ENCODE data around the gene ZNF490.
"Not testable (repeated sequence)": the region's sequence is repeated elsewhere in the genome, so short reads cannot be mapped to it uniquely, and the experiment has no call there.

The ZNF490 gene

DNA sequence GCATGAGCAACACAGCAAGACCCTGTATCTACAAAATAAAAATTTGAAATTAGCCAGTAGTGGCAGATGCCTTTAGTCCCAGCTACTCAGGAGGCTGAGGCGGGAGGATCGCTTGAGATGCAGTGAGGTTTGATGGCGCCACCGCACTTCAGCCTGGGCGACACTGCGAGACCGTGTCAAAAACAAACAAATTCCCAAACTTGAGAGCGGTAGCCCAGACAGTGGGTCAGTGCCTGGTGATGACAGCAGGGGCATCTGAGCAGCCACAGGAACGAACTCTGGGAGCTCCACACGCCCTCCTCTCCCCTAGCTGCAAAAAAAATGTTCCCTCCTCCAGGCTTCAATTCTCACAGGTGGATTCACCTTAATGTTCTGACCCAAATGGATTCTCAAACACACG, 14.1 kb downstream of the ZNF490 start:
- Mint-ChIP-seq H3K9me3 (peaks cover under 1% of the 10 kb centered on the region), H3K36me3 (ENCODE audit: low read depth) (peaks cover 20% of the 10 kb centered on the region), H3K27ac (no peak overlapping the region), H3K4me3 (no peak overlapping the region), H3K4me1 (ENCODE audit: low read depth) (no peaks in the 10 kb centered on the region), H3K27me3 (ENCODE audit: low read depth) (no peaks in the 10 kb centered on the region)

DNA sequence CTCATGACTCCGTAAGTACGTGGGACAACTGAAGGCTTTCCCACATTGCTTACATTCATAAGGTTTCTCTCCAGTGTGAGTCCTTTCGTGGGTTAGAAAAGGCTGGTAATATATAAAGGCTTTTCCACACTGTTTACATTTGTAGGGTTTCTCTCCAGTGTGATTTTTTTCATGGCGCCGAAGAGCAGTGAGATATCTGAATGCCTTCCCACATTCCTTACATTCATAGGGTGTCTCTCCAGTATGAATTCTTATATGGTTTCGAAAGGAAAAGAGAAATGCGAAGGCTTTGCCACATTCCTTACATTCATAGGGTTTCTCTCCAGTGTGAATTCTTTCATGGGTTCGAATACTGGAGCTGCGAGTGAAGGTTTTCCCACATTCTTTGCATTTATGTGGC, 29.5 kb downstream of the ZNF490 start:
- Mint-ChIP-seq H3K4me1 (ENCODE audit: low read depth) (no peaks in the 10 kb centered on the region), H3K36me3 (ENCODE audit: low read depth) (peaks cover 66% of the 10 kb centered on the region)

DNA sequence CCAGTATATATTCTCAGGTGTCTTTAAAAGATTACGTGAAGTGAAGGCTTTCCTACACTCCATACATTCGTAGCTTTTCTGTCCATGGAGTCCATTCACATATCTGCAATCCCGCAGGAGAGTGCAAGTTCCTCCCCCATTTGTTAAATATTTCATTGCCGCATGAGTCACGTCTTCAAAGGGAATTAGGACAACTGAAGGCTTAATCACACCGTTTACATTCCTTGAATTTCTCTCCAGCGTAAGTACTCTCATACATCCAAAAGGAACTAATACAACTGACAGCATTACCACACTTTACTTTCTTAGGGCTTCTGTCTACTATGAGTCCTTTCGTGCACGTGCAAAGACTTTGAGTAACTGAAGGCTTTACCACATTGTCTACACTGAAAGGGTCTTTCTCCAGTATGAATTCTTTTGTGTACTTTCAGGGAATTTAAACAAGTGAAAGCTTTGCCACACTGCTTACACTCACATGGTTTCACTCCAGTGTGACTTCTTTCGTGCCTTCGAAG, 30.4 kb downstream of the ZNF490 start:
- H3K9me3 Mint-ChIP-seq, result peaks cover 64% of the 10 kb centered on the region

More for the DNA sequence above, 29.5 kb downstream of the ZNF490 start:
- H3K27ac Mint-ChIP-seq, result no peak overlapping the region
- no peak overlapping the region for H3K4me3 Mint-ChIP-seq
- H3K27me3 Mint-ChIP-seq (ENCODE audit: low read depth), result no peaks in the 10 kb centered on the region
- H3K9me3 Mint-ChIP-seq, result peaks cover 57% of the 10 kb centered on the region

DNA sequence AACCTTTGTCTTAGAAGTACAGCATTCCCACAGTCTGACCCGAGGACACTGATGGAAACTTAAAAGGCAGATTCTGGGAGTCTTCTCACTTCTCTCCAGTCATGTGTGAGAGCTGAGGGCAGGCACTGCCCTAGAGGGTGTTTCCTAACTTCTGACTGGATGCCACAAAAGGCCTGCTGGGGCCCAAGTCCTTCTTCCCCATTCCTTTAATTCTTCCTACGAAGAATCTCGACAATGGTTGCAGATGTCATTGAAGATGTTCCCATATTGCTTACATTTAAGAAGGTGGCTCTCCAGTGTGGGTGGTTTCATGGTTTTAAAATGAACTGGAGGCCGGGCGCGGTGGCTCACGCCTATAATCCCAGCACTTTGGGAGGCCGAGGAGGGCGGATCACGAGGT, 32.0 kb downstream of the ZNF490 start:
- peaks cover 58% of the 10 kb centered on the region for H3K36me3 Mint-ChIP-seq (ENCODE audit: low read depth)
- H3K4me1 Mint-ChIP-seq (ENCODE audit: low read depth), result peaks cover 2% of the 10 kb centered on the region
- no peak overlapping the region for H3K27ac Mint-ChIP-seq
- peaks cover 55% of the 10 kb centered on the region for H3K9me3 Mint-ChIP-seq
- no peaks in the 10 kb centered on the region for H3K27me3 Mint-ChIP-seq (ENCODE audit: low read depth)
- no peak overlapping the region for H3K4me3 Mint-ChIP-seq

More for the DNA sequence above, 30.4 kb downstream of the ZNF490 start:
- H3K4me1 Mint-ChIP-seq (ENCODE audit: low read depth), result no peaks in the 10 kb centered on the region
- peaks cover 68% of the 10 kb centered on the region for H3K36me3 Mint-ChIP-seq (ENCODE audit: low read depth)
- no peak overlapping the region for H3K4me3 Mint-ChIP-seq
- H3K27ac Mint-ChIP-seq, result no peak overlapping the region
- H3K27me3 Mint-ChIP-seq (ENCODE audit: low read depth), result no peaks in the 10 kb centered on the region

DNA sequence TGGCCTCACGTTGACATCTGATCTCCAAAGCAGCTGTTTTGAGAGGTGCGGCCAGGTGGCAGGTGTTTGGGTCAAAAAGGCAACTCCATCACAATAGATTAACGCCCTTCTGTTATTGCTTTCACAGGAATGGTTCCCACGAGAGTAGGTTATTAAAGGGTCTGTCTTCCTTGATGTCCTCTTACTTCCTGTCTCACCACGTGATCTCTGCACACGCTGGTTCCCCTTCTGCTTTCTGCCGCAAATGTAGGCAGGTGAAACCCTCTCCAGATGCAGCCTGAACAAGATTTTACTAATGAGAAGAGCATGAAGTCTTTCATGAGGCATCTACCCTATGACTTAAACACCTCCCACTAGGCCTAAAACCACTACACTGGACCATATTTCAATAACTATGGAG, 36.6 kb downstream of the ZNF490 start:
- Mint-ChIP-seq H3K27ac (no peak overlapping the region), H3K36me3 (ENCODE audit: low read depth) (peaks cover 23% of the 10 kb centered on the region), H3K27me3 (ENCODE audit: low read depth) (no peaks in the 10 kb centered on the region), H3K9me3 (peaks cover 24% of the 10 kb centered on the region), H3K4me3 (no peak overlapping the region), H3K4me1 (ENCODE audit: low read depth) (peaks cover 2% of the 10 kb centered on the region)

DNA sequence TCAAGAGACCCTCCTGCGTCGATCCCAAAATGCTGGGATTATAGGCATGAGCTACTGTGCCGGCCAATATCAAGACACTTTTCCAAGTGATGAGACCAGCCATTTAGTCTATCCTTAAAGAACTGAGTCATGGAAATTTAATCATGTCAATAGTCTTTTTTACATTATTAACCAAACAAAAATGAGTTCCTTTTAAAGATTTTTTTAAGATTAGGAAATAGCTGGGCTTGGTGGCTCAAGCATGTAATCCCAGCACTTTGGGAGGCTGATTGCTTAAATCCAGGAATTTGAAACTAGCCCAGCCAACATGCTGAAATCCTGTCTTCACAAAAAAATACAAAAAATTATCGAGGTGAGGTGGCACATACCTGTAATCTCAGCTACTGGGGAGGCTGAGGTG, 42.7 kb downstream of the ZNF490 start:
- H3K9me3 Mint-ChIP-seq, result no peaks in the 10 kb centered on the region
- no peaks in the 10 kb centered on the region for H3K36me3 Mint-ChIP-seq (ENCODE audit: low read depth)
- H3K27ac Mint-ChIP-seq, result no peak overlapping the region
- H3K4me1 Mint-ChIP-seq (ENCODE audit: low read depth), result peaks cover 5% of the 10 kb centered on the region
- no peaks in the 10 kb centered on the region for H3K27me3 Mint-ChIP-seq (ENCODE audit: low read depth)
- H3K4me3 Mint-ChIP-seq, result no peak overlapping the region

- not testable (repeated sequence) for H3K9me3 Mint-ChIP-seq; H3K27ac Mint-ChIP-seq; H3K4me3 Mint-ChIP-seq; H3K4me1 Mint-ChIP-seq (ENCODE audit: low read depth); H3K27me3 Mint-ChIP-seq (ENCODE audit: low read depth); H3K36me3 Mint-ChIP-seq (ENCODE audit: low read depth)
Measured at GRCh38 chr19:12566380-12566779, 44.2 kb downstream of the ZNF490 start.

DNA sequence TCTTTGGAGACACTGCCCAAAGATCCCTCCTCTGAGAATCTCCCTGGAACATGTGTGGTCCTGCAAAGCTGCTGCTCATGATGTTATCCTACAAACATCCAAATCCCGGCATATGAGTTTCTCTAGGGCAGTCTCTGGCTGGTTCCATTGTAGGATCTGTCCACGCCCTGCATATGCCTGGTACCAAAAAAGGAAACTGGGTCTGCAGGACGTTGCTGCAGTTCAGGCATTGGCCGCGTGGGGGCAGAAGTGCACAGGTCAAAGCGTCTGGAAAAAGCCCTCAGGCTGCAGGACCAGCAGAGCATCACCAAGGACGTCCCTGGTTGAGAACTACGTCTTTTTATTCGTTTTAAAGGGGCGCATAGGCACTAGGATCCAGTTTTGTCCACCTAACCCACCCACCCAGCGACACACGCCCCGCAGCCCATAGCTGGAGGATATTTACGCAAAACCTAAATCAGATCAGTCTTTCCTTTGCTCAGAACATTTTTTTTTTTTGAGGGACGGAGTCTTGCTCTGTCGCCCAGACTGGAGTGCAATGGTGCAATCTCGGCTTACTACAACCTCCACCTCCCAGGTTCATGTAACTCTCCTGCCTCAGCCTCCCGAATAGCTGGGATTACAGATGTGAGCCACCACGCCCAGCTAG, 46.5 kb downstream of the ZNF490 start:
- peaks cover 5% of the 10 kb centered on the region for H3K4me1 Mint-ChIP-seq (ENCODE audit: low read depth)
- no peaks in the 10 kb centered on the region for H3K9me3 Mint-ChIP-seq
- no peak overlapping the region for H3K27ac Mint-ChIP-seq
- no peaks in the 10 kb centered on the region for H3K27me3 Mint-ChIP-seq (ENCODE audit: low read depth)
- H3K4me3 Mint-ChIP-seq, result no peak overlapping the region
- no peaks in the 10 kb centered on the region for H3K36me3 Mint-ChIP-seq (ENCODE audit: low read depth)

DNA sequence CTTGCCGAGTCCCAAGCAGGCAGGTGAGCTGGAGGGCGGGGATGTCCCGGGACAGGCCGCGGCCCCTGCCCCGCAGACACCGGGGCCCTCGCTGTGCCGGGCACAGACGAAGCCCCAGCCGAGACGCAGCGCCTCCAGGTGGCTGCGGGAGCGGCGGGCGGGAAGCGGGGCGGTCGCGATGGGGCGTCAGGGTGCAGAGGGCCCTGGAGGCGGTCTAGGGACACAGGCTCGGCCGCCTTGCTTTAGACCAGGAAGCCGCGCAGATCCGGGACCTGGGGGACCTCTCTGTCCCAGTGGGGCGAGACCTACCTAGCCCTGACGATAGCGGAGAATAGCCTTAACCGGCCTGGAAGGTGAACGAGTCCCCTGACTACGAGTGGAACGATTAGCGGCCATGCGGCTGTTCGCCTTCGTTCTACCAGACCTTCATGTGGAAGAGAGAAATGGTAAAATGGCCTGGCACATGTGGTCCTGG, 55.1 kb downstream of the ZNF490 start:
- H3K4me1 Mint-ChIP-seq (ENCODE audit: low read depth), result peaks cover 13% of the 10 kb centered on the region
- no peaks in the 10 kb centered on the region for H3K27me3 Mint-ChIP-seq (ENCODE audit: low read depth)
- no peak overlapping the region for H3K4me3 Mint-ChIP-seq
- no peaks in the 10 kb centered on the region for H3K9me3 Mint-ChIP-seq
- no peak overlapping the region for H3K27ac Mint-ChIP-seq
- H3K36me3 Mint-ChIP-seq (ENCODE audit: low read depth), result peaks cover 6% of the 10 kb centered on the region

- peaks cover 19% of the 10 kb centered on the region for H3K4me1 Mint-ChIP-seq (ENCODE audit: low read depth)
- H3K27me3 Mint-ChIP-seq (ENCODE audit: low read depth), result no peaks in the 10 kb centered on the region
- H3K9me3 Mint-ChIP-seq, result peaks cover 18% of the 10 kb centered on the region
- peak within 1 kb of the TSS; percentile 98 for H3K27ac Mint-ChIP-seq
- peak within 1 kb of the TSS; percentile 99 for H3K4me3 Mint-ChIP-seq
- peaks cover 28% of the 10 kb centered on the region for H3K36me3 Mint-ChIP-seq (ENCODE audit: low read depth)
Measured at GRCh38 chr19:12551060-12551832, 59.4 kb downstream of the ZNF490 start, which contains the start of gene ZNF564. Gene ZNF564 (minus strand): TSS chr19:12551482. CDS start chr19:12551332, 150 bp downstream.

DNA sequence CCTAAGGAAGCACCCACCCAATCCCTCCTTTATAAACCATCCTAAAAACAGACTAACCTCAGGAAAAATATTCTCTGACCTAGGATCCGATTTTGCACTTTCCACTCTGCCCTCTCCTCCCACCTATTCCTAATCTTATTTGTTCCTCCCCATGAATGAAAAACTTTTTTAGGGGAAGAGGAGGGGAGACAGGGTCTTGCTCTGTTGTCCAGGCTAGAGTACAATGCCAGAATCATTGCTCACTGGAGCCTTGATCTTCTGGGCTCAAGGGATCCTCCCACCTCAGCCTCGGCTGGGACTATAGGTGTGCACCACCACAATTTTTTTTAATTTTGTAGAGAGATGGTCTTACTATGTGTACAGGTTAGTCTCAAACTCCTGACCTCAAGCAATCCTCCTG, 63.7 kb downstream of the ZNF490 start:
- Mint-ChIP-seq H3K27me3 (ENCODE audit: low read depth) (no peaks in the 10 kb centered on the region), H3K36me3 (ENCODE audit: low read depth) (peaks cover 58% of the 10 kb centered on the region), H3K4me3 (no peak overlapping the region), H3K27ac (no peak overlapping the region), H3K9me3 (peaks cover 46% of the 10 kb centered on the region), H3K4me1 (ENCODE audit: low read depth) (peaks cover 15% of the 10 kb centered on the region)

DNA sequence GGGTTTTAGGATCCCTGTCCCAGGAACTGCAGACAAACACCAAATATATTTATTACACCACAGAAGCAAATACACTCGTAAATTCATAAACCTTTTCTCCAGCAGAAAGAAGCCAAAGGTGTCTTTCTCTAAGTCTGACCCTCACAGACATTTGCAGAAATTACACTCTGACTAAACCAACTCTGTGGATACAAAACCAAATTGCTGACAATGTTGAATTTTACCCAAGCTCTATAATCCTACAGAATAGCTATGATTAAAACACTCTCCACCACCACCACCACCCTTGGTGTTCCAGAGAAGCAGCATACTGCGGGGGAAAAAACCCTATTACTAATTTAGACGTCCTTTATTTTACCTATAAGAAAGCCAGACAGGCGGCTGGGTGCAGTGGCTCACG, 64.5 kb downstream of the ZNF490 start:
- H3K27me3 Mint-ChIP-seq (ENCODE audit: low read depth), result no peaks in the 10 kb centered on the region
- H3K4me1 Mint-ChIP-seq (ENCODE audit: low read depth), result peaks cover 8% of the 10 kb centered on the region
- peaks cover 46% of the 10 kb centered on the region for H3K9me3 Mint-ChIP-seq
- H3K36me3 Mint-ChIP-seq (ENCODE audit: low read depth), result peaks cover 57% of the 10 kb centered on the region
- H3K27ac Mint-ChIP-seq, result no peak overlapping the region
- H3K4me3 Mint-ChIP-seq, result no peak overlapping the region

GRCh38 chr19:12545267-12545666, 65.3 kb downstream of the ZNF490 start:
- Mint-ChIP-seq H3K36me3 (ENCODE audit: low read depth) (peaks cover 60% of the 10 kb centered on the region), H3K4me1 (ENCODE audit: low read depth) (peaks cover 8% of the 10 kb centered on the region), H3K9me3 (peaks cover 47% of the 10 kb centered on the region), H3K27me3 (ENCODE audit: low read depth) (no peaks in the 10 kb centered on the region), H3K4me3 (no peak overlapping the region), H3K27ac (no peak overlapping the region)

DNA sequence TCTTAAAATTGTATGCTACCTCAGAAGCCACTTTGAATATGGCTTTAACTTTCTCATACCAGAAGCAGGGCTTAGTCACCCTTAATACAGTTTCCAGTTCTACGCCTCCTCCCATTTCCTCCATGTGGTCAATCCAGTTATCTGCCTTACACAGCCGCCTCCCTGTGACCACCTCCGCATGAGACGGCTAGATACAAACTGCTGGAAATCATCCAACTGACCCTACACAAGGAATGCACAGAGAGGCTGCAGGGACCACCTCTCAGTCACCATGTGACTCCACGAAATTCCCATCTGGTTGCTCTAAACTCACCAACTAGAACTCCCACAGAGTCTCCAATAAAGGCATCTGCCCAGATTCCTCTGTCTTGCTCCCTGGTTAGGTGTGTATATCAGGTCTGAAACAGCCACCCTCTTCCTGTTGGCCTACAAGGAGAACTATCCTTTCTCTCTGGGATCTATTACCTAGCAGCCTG, 66.2 kb downstream of the ZNF490 start:
- H3K4me1 Mint-ChIP-seq (ENCODE audit: low read depth), result peaks cover 5% of the 10 kb centered on the region
- H3K27ac Mint-ChIP-seq, result no peak overlapping the region
- H3K4me3 Mint-ChIP-seq, result no peak overlapping the region
- peaks cover 48% of the 10 kb centered on the region for H3K9me3 Mint-ChIP-seq
- H3K27me3 Mint-ChIP-seq (ENCODE audit: low read depth), result no peaks in the 10 kb centered on the region
- peaks cover 61% of the 10 kb centered on the region for H3K36me3 Mint-ChIP-seq (ENCODE audit: low read depth)

GRCh38 chr19:12543855-12544254, 66.8 kb downstream of the ZNF490 start:
- Mint-ChIP-seq H3K4me3 (no peak overlapping the region), H3K27ac (no peak overlapping the region), H3K9me3 (peaks cover 42% of the 10 kb centered on the region), H3K4me1 (ENCODE audit: low read depth) (peaks cover 2% of the 10 kb centered on the region), H3K27me3 (ENCODE audit: low read depth) (no peaks in the 10 kb centered on the region), H3K36me3 (ENCODE audit: low read depth) (peaks cover 58% of the 10 kb centered on the region)
